Measurements from ENCODE around the gene DIDO1. TPM values are rescaled to one million over a fixed set of nuclear protein-coding genes. Genes with fewer than 3 reads are reported as not detected.
A peak's percentile ranks its signal among the peaks of the same experiment; 100 is the strongest.
"Not testable (repeated sequence)": the region's sequence is repeated elsewhere in the genome, so short reads cannot be mapped to it uniquely, and the experiment has no call there.

The DIDO1 gene
- total RNA-seq, 1 donor = 46.3 TPM

DNA sequence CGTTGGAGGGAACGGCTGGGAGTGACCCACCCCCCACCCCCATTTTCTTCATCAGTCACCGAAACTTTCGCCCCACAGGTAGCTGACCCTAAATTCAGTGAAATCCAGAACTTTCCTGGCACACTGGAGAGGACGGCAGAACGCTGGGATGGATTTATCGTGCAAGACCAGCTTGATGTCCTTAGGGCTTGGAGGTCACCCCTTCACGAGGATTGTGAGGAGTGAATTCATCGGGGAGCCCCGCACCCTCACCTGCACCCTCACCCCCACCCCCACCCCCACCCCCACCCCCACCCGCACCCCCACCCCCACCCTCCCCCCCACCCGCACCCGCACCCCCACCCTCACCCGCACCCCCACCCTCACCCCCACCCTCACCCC lies 51.4 kb downstream of the DIDO1 start:
- H3K27ac ChIP-seq (ENCODE audit: low read depth, low read length) = no peak overlapping the region
- TF ChIP-seq, protein P1, sequence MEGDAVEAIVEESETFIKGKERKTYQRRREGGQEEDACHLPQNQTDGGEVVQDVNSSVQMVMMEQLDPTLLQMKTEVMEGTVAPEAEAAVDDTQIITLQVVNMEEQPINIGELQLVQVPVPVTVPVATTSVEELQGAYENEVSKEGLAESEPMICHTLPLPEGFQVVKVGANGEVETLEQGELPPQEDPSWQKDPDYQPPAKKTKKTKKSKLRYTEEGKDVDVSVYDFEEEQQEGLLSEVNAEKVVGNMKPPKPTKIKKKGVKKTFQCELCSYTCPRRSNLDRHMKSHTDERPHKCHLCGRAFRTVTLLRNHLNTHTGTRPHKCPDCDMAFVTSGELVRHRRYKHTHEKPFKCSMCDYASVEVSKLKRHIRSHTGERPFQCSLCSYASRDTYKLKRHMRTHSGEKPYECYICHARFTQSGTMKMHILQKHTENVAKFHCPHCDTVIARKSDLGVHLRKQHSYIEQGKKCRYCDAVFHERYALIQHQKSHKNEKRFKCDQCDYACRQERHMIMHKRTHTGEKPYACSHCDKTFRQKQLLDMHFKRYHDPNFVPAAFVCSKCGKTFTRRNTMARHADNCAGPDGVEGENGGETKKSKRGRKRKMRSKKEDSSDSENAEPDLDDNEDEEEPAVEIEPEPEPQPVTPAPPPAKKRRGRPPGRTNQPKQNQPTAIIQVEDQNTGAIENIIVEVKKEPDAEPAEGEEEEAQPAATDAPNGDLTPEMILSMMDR (IDR thresholded peaks at IDR 0.05; ENCODE audit: extremely low read depth, low read depth, low read length) = no peak
- DNase-seq (ENCODE audit: insufficient read length, low spot score, missing footprints) = no peak

DNA sequence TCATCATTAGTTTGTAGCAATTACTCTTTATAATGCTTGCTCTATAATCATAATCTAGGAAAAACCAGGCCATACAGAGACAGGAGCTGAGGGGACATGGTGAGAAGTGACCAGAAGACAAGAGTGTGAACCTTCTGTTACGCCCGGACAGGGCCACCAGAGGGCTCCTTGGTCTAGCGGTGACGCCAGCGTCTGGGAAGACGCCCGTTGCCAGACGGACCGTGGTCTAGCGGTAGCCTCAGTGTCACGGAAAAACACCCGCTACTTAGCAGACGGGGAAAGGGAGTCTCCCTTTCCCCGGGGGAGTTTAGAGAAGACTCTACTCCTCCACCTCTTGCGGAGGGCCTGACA lies 52.6 kb downstream of the DIDO1 start:
- H3K9me3 ChIP-seq (ENCODE audit: low read depth, low read length); H3K4me1 ChIP-seq (ENCODE audit: insufficient read depth, low read length); H2AFZ ChIP-seq (ENCODE audit: low read length); H3K36me3 ChIP-seq (ENCODE audit: insufficient read depth, low read length); H3K27me3 ChIP-seq (ENCODE audit: insufficient read depth, low read length); H3K4me3 ChIP-seq (ENCODE audit: insufficient read depth, low read length); H3K27ac ChIP-seq (ENCODE audit: low read depth, low read length); H3K4me2 ChIP-seq (ENCODE audit: insufficient read depth, low read length); H4K20me1 ChIP-seq (ENCODE audit: insufficient read depth, low read length); H3K79me2 ChIP-seq (ENCODE audit: insufficient read depth, low read length); DNase-seq (ENCODE audit: insufficient read length, low spot score, missing footprints): not testable (repeated sequence)
- TF ChIP-seq, protein P1 (IDR thresholded peaks at IDR 0.05; ENCODE audit: extremely low read depth, low read depth, low read length) = peak; percentile 42

More for the DNA sequence above, 51.4 kb downstream of the DIDO1 start:
- H3K4me2 ChIP-seq (ENCODE audit: insufficient read depth, low read length) = no peak overlapping the region
- H3K27me3 ChIP-seq (ENCODE audit: insufficient read depth, low read length) = no peaks in the 10 kb centered on the region
- H3K4me3 ChIP-seq (ENCODE audit: insufficient read depth, low read length) = no peak overlapping the region
- H3K36me3 ChIP-seq (ENCODE audit: insufficient read depth, low read length) = no peaks in the 10 kb centered on the region
- no peaks in the 10 kb centered on the region for H3K9me3 ChIP-seq (ENCODE audit: low read depth, low read length)
- H4K20me1 ChIP-seq (ENCODE audit: insufficient read depth, low read length) = no peaks in the 10 kb centered on the region
- H3K79me2 ChIP-seq (ENCODE audit: insufficient read depth, low read length) = no peaks in the 10 kb centered on the region
- H2AFZ ChIP-seq (ENCODE audit: low read length) = no peak overlapping the region
- no peaks in the 10 kb centered on the region for H3K4me1 ChIP-seq (ENCODE audit: insufficient read depth, low read length)

DNA sequence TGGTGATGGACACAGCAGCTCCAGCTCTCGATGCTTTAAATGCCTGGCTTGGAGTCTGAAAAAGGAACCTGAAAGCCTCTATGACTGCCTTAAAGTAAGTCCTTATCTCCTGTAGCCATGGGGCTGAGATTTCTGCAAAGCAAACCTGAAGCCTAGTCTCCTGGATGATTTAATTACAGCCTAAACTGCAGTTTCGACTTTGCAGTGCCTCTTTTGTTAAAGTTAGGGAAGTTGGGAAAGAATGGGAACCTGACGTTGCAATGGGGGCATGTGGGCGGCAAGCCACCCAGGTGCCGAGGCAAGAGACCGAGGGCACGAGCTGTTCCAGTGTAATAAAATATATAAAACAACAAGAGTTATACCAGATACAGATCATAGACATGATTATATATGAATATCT lies 53.0 kb downstream of the DIDO1 start:
- Histone ChIP-seq H2AFZ (ENCODE audit: low read length) (no peak overlapping the region), H4K20me1 (ENCODE audit: insufficient read depth, low read length) (no peaks in the 10 kb centered on the region), H3K4me2 (ENCODE audit: insufficient read depth, low read length) (no peak overlapping the region), H3K9me3 (ENCODE audit: low read depth, low read length) (no peaks in the 10 kb centered on the region), H3K27me3 (ENCODE audit: insufficient read depth, low read length) (no peaks in the 10 kb centered on the region), H3K36me3 (ENCODE audit: insufficient read depth, low read length) (no peaks in the 10 kb centered on the region), H3K4me3 (ENCODE audit: insufficient read depth, low read length) (no peak overlapping the region), H3K27ac (ENCODE audit: low read depth, low read length) (no peak overlapping the region), H3K4me1 (ENCODE audit: insufficient read depth, low read length) (no peaks in the 10 kb centered on the region), H3K79me2 (ENCODE audit: insufficient read depth, low read length) (no peaks in the 10 kb centered on the region)
- DNase-seq (ENCODE audit: insufficient read length, low spot score, missing footprints) = peak; percentile 13
- TF ChIP-seq, protein P1 (IDR thresholded peaks at IDR 0.05; ENCODE audit: extremely low read depth, low read depth, low read length) = no peak

DNA sequence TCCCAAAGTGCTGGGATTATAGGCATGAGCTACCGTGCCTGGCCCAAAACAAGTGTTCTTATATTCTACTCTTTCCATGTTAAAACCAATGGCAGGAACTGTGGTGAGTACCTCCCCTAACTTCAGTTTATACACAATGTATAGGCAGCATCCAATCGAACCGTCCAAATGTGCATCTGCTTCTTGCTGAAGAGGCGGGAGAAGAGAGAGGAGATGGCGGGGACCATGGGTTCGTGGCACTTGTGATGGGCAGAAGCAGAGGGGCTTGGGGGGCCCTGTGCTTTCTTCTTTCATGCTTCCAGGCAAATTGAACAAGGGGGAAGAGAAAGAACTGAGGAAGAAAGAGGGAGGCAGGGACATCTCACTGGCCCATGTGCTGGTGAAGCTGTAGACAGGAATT lies 53.4 kb downstream of the DIDO1 start:
- H3K9me3 ChIP-seq (ENCODE audit: low read depth, low read length) = no peaks in the 10 kb centered on the region
- H2AFZ ChIP-seq (ENCODE audit: low read length) = no peak overlapping the region
- no peaks in the 10 kb centered on the region for H4K20me1 ChIP-seq (ENCODE audit: insufficient read depth, low read length)
- peak; percentile 26 for DNase-seq (ENCODE audit: insufficient read length, low spot score, missing footprints)
- H3K27ac ChIP-seq (ENCODE audit: low read depth, low read length) = no peak overlapping the region
- H3K27me3 ChIP-seq (ENCODE audit: insufficient read depth, low read length) = no peaks in the 10 kb centered on the region
- no peaks in the 10 kb centered on the region for H3K79me2 ChIP-seq (ENCODE audit: insufficient read depth, low read length)
- H3K4me3 ChIP-seq (ENCODE audit: insufficient read depth, low read length) = no peak overlapping the region
- TF ChIP-seq, protein P1 (IDR thresholded peaks at IDR 0.05; ENCODE audit: extremely low read depth, low read depth, low read length) = no peak
- H3K4me1 ChIP-seq (ENCODE audit: insufficient read depth, low read length) = no peaks in the 10 kb centered on the region
- no peak overlapping the region for H3K4me2 ChIP-seq (ENCODE audit: insufficient read depth, low read length)
- H3K36me3 ChIP-seq (ENCODE audit: insufficient read depth, low read length) = no peaks in the 10 kb centered on the region
